Activated CD4-positive, alpha-beta T cell treated with anti-CD3 and anti-CD28 coated beads, Interleukin-2, amount 50 U/mL, for 4 hours (primary cell): ENCODE results near the gene GRIFIN.

Experiments
- DNase-seq, 2 experiments: peaks; one replicate each; pipeline ENCODE4 v3.0.0-alpha.2; 2020

The GRIFIN gene

DNA sequence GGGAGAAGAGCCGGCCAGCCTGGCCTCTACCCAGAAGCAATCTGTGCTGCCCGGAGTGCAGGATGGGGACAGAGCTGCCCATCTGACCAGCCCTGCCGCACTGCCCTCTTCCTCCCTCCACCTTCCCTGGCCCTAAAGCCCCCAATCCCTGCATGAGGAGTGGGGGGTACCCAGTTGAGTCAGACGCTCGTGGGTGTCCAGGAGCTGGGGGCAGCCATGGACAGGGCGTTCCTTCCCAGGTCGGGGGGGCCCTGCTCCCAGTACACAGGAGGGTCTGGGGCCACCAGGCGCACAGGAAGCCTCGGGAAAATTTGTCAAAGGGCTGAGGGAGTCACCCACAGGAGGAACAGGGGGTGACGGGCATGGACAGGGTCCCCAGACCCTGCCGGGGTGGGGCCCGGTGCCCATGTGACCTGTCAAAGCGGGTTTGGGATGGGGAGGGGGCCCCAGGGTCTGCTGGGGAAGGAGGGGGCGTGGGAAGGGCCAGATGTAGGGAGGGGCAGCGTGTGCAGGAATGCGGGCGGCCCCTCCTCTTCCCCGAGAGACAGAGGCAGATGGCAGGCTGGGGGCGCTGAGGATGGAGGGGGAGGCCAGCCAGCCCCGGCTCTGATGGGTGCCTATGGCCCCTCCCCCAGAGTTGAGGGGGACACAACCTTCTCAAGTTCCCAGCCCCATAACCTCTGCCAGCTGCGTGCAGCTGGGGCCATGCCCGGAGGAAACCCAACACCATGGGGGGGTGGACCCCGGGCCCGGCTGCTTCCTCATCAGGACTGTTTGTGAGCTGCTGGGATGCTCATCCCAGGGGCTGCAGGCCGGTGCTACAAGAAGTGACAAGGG lies 21.5 kb upstream of the GRIFIN start:
- no peak for DNase-seq

DNA sequence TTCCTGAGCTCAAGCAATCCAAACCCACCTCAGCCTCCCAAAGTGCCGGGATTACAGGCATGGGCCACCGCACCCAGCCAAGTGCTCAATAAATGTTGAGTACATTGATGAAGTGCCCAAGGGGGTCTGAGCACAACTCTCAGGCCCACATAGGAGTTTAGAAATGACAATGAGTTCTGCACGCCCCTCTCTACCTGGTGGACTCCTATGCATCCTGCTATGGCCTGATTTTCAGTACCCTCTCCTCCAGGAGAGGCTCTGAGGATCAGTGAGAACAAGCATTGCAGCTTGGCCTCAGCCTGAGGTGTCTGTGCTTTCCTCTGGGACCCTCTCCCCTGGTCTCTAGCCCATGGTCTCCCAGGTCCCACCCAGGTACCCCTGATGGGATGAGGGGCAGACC lies 20.9 kb upstream of the GRIFIN start:
- DNase-seq = no peak

DNA sequence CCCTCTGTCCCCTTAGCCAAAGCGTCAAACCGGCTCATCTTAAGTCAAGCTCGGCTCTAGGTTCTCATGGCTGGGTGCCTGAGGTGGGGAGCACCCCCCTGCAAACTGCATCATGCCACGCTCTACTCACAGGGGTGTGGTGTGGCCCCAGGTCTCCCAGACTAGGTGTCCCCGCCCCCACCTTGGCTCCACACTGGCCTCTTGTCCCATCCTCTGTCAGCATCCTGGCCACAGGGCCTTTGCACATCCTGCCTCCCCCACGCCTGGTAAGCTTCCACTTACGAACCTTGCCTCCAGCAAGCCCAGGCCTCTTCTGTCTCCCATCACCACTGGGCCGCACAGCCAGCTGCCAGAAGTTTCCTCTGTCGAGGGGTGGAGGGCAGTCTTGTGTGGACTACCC lies 20.2 kb upstream of the GRIFIN start:
- DNase-seq = no peak

DNA sequence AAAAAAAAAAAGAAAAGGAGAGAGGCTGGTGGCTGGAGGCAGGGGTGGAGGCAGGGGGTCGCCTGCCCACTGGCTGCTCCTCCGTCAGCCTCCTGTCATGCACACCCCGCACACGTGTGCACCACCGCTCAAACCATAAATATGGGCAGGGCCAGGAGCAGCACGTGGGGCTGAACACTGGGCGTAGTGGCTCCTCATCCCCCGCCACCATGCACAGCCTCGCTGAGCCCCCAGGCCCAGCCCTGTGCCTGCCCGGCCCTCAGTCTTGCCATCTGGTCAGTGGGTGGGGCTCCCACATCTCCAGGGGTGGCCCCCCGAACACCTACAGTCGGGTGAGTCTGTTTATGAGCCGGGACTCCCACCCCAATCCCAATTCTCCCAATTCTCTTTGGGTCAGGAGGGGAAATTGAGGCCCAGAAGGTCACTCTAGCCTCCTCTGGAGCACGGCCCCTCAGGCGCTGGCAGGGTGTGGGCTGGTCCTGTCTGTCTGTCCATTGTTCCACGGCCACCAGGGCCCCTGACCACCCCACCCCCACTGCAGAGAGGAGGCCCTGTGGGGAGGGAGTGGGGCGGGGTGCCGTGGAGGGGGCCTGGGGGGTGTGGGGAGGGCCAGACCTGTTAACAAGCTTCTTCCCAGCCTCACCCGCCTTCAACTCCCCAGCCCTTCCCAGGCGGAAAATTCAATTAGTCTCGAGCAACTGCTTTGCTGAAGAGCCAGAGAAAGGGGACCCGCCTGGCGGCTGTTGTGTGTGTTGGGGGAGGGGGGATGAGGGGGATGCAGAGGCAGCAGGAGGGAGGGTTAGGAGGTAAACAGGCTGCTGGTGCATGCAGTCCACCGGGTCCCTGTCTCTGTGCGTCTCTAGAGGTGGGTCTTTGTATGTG lies 19.5 kb upstream of the GRIFIN start:
- no peak for DNase-seq

DNA sequence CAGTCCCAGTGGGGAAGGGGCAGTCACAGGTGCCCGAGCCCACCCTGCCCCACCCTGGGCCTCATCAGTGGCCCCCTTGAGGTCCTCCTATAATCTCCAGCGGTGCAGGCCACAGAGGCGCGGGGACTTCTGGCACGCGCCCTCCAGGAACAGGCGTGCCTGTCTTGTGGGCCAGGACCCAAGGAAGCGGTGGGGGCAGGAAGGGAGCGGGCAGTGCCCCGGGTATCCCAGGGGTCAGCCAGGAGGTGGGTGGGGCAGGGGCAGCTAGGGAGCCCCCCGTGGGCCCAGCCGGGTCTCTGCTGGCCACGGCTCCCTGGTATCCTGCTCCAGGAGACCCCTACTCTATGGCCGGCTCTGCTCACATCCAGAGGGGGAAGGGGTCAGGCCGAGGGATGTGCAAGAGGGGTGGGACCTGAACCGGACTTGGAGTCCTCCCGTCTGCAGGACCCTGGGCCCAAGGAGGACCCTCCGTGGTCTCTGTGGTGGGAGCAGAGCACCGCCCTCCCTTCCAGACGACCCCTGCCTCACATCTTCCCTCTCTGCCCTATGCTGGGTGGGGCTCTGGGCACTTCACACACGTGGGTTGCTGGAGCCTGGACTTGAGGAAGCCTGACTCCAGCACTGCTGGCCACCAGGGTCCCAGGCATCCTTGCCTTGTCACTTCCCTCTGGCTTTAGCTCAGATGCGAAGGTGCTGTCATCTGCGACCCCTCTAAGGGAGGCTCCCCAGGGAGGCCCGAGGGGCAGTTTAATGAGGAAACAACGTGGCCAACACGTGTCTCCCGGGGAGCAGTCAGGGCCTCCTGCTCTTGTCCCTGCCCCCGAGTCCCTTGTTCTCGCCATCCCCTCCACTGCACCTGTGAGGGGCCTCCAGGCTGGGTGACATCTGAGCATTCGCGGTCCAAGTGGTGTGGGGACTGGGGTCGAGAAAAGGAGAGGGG lies 18.3 kb upstream of the GRIFIN start:
- no peak for DNase-seq

DNA sequence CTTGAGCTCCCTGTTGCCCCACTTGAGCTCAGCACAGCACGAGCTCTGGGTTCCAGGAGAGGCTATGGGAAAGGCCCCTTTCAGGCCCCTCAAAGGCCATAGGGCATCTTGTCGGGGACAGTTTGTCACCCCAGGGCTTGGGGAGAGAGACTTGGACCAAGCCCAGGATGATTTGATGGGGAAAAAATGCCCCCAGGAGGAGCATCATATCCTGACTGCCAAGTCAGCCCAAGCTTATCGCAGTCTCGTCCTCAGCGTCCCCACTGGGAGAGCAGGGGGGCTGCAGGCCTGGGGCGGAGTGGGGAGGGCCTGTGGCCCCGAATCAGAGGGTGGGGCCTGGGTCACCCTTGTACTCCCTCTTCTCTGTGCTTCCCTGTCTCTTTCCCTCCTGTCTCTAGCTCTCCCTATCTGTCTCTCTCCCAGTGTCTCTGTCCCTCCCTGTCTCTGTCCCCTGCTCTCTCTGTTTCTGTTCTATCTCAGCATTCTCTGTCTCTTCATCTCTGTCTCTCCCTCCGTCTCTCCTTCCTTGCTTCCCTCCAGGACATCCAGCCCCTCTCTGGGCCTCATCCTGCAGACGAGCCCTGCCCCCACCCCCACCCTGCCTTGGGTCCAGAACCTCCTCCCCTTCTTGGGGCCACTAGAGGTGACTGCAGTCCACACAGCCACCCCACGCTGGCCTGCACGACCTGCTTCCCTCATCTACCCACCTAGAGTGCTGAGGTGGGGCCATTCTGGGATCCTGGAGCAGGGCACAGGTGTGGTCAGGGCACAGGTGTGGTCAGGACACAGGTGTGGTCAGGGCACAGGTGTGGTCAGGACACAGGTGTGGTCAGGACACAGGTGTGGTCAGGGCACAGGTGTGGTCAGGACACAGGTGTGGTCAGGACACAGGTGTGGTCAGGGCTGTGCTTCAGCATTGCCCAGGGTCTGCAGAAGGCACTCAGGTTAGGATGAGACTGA lies 17.3 kb upstream of the GRIFIN start:
- DNase-seq = no peak

DNA sequence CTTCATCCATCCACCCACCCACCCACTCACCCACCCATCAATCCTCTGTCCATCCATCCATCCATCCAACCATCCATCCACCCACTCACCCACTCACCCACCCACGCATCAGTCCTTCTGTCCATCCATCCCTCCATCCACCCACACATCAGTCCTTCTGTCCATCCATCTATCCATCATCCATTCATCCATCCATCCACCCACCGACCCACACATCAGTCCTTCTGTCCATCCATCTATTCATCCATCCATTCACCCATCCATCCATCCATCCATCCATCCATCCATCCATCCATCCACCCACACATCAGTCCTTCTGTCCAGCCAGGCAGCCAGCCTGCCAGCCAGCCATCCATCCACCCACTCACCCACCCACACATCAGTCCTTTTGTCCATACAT lies 15.8 kb upstream of the GRIFIN start:
- DNase-seq = no peak

DNA sequence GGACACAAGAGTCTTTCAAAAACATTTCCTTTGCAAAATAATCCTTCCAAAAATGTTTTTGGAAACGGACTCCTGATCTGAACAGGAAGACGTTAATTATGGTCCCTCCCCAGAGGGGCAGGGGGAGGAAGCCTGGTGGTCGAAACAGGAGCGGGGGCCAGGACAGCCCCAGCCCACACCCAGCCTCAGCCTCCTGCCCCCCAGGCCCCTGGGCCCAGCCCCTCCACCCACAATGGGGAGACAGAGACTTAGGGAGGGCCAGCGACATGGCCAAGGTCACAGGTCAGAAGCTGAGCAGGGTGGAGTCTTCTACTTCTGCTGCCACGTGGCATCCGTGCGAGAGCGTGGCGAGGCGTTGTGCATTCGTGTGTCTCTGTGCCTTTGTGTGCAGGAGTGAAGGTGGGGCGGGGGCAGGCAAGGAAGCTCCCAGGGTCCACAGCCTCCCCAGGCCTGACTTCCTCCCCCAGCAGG lies 14.0 kb upstream of the GRIFIN start:
- no peak for DNase-seq

DNA sequence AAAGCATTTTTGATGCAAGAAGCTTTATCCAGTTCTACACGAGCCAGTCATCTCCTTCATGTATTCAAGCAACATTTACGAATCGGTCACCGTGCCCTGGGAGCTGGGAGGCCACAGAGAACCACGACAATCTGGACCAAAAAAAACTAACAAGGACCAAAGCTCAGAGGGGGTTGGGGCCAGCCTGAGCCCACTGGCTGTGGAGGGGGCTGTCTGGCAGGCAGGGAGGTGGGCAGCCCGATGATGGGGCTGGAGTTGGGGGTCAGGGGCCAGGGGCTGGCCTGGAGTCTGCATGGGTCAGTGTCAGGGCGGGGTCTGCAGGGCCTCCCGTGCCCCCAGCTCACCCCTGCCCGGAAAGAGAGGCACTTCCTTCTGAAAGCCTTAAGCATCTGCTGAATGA lies 12.5 kb upstream of the GRIFIN start:
- DNase-seq = no peak

DNA sequence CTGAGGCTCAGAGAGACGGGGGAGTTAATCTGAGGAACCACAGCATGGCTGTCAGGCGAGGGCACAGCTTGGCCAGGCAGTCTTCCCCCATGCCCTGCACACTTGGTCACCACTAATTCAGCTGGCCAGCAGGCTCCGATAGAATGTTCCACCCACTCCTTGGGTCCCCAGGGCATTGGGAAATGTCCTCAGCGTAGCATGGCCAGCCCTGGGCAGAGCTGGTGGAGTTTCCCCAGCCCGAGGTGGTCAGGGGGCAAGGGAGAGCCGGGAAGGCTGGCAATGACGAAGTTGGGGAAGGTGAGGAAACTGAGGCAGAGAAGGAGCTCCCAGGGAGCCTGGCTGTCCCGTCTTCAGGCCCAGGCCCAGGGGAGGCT lies 12.1 kb upstream of the GRIFIN start:
- no peak for DNase-seq

DNA sequence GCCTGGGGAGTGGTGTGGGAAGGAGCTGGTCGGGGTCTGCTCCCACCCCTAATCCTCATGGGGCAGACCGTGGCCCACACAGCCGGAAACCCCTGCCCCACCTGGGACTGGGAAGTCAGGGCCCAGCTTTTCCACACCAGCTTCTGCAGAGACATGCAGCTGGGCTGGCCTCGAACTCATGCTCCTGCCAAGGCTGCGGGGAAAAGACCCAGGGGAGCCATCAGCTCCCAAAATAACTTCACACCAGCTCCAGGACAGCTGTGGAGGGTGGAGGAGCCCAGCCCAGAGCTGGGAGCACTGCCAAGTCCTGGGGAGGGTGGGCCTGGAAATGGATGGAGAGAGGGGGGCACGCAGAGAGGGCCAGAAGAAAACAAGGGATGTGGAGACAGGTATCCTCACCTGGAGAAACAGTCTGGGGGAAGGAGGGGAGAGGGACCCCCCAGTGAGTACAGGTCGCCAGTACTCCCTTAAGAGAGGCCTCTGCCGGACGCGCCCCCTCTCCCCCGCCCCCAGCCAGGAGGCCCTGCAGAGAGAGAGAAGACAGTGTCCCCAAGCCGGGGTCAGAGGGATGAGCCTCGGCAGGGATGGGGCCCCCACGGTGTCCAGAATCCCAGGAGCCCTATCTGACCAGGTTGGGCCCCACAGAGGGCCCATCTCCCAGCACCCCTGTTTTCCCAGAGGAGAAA lies 11.5 kb upstream of the GRIFIN start:
- DNase-seq = no peak

DNA sequence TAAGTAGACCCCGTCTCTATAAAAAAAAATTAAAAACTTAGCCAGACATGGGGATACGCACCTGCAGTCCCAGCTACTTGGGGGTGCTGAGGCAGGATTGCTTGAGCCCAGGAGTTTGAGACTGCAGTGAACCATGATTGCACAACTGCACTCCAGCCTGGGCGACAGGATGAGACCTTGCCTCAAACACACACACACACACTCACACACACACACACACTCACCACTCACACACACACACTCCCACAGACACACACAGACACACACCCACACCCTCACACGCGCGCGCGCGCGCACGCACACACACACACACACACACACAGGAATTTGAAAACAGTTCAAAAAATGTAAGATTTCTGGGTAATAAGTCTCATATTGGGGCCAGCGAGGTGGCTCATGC lies 8.7 kb upstream of the GRIFIN start:
- no peak for DNase-seq

DNA sequence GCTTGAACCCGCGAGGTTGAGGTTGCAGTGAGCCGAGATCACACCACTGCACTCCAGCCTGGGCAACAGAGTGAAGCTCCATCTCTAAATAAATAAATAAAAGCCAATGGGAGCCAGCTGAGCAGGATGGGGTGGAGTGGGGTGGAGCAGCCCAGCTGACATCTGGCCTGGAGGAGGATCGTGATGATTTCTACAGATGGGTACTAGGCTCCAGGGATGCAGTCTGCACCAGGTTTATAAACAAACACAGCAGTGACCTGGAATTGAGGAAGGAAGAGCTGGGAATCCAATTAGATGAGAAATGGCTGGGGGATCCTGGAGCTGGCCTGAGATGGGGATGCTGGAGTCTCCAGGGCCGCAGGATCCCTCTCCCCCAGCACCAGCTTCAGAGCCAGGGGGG lies 7.3 kb upstream of the GRIFIN start:
- no peak for DNase-seq

DNA sequence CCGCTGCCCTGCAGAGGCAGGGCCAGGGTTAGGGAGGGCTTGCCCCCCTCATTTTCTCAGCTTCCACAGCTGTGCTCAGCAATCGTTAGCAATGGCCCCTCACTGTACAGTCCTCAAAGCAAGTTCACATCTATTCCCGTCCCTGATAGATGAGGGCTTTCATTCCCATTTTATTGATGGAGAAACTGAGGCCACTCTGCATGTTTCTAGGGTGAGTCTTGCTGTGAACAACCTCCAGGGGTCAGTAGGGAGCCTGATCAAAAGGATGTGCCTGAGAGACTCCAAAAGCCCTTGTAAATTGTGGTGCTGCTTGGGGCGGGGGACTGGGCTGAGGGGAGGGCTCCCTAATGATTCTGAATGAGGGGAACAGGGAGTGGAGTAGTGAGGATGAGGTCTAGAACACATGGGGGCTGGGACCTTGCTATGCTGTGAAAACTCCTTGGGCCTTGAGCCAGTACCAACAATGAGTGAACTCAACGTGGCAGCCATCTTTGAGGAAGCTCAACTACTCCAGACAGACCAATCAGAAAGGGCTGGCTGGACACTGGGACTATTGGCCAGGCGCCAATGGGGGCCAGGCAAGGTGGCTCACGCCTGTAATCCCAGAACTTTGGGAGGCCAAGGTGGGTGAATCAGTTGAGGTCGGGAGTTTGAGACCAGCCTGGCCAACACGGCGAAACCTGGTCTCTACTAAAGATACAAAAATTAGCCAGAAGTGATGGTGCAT lies 6.7 kb upstream of the GRIFIN start:
- no peak for DNase-seq

DNA sequence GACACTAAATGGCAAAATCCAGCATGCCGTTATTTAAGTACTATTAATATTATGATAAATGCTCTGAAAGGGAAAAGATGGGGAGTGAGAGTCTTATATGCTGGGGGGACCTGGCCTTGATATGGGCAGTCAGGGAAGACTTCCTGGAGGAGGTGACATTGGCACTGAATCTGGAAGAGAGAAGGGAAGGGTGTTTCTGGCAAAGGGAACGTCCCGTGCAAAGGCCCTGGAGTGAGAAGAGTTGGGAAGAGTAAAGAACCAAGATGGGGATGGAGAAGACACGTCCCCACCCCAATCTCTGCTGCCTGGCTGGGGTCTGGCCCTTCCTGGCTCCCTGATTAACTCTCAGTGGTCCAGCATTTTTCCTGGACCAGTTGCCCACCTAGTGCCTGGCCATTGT lies 5.0 kb upstream of the GRIFIN start:
- DNase-seq = no peak

DNA sequence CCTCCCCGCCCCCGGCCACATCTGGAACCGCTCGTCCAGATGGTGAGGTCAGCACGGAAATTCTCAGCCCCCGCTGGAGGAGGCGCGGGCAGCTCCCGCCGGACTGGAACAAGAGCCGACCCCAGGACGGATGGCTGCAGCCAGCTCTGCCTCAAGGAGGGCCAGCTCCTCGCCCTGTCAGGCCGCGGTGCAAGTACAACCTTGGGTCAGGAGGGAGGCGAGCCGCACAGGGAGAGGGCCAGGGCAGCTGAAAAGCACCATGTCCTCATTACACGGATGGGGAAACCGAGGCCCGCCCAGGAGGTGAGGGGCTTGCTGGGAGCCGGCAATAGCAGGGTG lies 3.8 kb upstream of the GRIFIN start:
- DNase-seq = no peak

DNA sequence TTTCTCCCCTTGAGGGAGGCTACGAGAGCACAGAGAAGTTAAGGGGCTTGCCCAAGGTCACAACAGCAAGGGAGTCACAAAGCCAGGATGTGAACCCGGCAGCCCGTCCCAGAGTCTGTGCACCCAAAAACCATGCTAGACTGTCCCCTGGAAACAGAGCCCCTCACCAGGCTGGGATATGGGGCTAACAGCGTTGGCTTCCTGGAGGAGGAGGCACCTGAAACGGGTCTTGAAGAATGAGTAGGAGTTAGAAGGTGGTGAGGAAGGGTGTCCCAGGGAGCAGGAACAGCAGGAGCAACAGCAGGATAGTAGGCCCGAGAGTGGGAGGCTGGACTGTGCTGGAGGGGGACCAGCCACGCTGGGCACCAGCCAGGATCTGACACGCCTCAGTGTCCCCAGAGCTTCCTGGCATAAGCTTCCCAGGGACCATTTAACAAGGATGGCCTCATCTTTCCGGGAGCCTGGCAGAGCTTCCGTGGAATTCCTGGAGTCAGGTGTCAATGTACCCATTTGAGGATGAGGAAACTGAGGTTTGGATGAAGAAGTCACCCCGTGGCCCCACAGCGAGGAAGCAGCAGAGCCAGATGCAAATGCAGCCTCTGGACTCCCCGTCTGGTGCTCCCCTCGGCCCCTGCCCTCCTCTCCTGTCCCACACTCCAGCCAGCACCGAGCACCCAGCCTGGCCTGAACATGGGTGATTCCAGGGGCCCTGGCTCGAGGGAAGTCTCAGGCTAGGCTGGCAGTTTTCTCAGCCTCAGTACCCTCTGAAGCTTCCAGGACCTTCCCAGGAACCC lies 3.3 kb upstream of the GRIFIN start:
- DNase-seq = no peak

DNA sequence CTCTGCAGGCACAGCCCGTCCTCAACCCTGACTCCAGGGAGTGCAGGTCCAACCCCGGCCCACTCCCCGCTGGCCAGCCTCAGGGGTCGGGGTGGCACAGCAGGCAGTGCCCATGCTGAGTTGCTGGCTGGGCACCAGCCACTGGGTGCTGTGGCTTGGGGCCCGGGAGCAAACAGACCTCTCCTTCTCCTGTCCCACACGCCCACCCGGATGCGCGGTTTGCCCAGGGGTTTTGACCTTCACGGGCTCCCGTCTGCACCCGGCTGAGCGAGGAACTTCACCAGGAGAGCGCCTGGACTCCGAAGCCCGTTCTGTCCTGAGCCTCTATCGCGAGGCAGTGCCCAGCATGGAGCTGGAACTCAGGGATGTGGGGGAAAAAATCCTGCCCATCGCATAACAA lies 2.6 kb upstream of the GRIFIN start:
- DNase-seq = no peak

DNA sequence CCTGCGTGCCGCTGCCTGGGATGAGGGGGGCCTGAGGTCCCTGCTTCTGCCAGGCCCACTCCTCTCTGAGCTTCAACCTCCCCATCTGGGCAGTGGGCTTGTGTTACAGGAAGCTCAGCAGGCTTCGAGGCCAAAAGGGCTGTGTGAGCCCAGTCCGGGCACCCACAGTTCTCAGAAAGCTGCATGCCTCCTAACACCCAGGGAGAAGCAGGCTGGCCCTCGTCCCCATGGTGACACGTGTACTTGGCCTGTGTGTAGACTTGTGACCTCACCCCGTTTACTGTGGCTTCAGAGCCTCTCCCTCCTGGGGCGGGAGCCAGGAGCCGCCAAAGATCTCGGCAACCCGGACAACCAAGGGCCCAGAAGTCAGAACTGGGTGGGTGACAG lies 2.2 kb upstream of the GRIFIN start:
- no peak for DNase-seq
